Esophagus muscularis mucosa (tissue), 3 donors: ENCODE results near the gene MAP3K6.

Source experiments
- POLR2A ChIP-seq: fragments of 450-650 bp; IDR thresholded peaks from one replicate; pipeline ENCODE4 v1.6.1; 2017; ENCODE audit warnings: antibody characterized with exemption, moderate library complexity, mild to moderate bottlenecking, low read depth
- POLR2AphosphoS5 ChIP-seq, 2 donors: sonication (generic); formaldehyde crosslinking; IDR thresholded peaks; one replicate each; pipeline ENCODE4 v1.6.1; 2017; ENCODE audit warnings: antibody characterized with exemption in 2 of 2
- TF ChIP-seq, protein P1 (sequence below), 3 experiments: fragments of 200-600 bp in 2 of 3; fragments of 450-650 bp in 1 of 3; sonication (generic) in 2 of 3; IDR thresholded peaks; one replicate each; pipeline ENCODE4 v1.5.1; 2017 to 2019; ENCODE audit warnings: antibody characterized with exemption in 3 of 3, mild to moderate bottlenecking in 2 of 3, moderate library complexity in 1 of 3

DNA sequence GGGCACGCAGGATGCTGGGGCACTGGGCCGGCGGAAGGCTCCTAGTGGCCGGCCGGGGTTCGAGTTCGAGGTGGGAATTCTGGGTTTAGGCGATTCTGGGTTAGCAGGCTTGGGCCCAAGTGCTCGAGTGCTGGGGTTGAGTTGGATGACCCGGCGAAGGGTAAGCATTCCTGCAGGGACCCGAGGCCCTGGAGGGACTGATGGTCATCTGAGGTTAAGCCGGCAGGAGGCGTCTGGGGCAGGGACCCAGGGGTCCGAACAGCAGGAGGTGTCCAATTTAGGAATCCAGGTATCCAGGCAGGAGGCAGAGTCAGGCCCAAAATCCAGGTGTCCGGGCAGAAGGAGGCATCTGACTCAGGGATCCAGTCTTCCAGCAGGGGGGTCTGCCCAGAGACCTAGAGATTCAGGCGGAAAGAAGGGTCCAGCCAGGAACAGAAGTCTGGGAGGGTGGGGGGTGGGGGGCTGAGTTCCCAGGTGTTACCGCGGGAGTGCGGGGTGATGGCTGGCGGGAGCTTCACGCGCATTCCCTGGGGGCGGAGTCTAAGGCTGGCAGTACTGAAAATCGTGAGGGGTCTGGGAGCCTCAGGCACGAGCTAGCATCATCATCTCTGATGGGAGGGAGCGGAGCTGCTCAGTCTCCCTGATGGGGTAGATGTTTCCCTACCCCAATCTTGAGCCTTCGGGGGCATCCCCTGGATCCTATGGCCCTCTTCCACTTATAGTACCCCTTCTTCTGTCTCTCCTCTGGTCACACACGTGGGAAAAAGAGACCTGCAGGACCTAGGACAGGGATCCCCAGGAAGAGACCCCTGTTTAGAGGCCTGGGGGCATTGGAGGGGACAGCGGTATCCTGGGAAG, 26.2 kb upstream of the MAP3K6 start:
- TF ChIP-seq, protein P1, sequence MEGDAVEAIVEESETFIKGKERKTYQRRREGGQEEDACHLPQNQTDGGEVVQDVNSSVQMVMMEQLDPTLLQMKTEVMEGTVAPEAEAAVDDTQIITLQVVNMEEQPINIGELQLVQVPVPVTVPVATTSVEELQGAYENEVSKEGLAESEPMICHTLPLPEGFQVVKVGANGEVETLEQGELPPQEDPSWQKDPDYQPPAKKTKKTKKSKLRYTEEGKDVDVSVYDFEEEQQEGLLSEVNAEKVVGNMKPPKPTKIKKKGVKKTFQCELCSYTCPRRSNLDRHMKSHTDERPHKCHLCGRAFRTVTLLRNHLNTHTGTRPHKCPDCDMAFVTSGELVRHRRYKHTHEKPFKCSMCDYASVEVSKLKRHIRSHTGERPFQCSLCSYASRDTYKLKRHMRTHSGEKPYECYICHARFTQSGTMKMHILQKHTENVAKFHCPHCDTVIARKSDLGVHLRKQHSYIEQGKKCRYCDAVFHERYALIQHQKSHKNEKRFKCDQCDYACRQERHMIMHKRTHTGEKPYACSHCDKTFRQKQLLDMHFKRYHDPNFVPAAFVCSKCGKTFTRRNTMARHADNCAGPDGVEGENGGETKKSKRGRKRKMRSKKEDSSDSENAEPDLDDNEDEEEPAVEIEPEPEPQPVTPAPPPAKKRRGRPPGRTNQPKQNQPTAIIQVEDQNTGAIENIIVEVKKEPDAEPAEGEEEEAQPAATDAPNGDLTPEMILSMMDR (IDR thresholded peaks at IDR 0.05), result no peak
- TF ChIP-seq POLR2A, result no peak
- no peak for TF ChIP-seq POLR2AphosphoS5 (IDR thresholded peaks at IDR 0.05)
